WI38 (cell line): ENCODE results near the gene OTUD7B.

Source experiments
- H3K4me3 ChIP-seq: 2 replicates; pipeline ENCODE4 v1.5.1; 2011; ENCODE audit warnings: low read depth, mild to moderate bottlenecking, control low read depth, low read length
- TF ChIP-seq, protein P1 (sequence below): IDR thresholded peaks from 2 replicates; pipeline ENCODE4 v1.5.1; 2012; ENCODE audit warnings: low read depth, mild to moderate bottlenecking, control low read depth, low read length

Gene OTUD7B

DNA sequence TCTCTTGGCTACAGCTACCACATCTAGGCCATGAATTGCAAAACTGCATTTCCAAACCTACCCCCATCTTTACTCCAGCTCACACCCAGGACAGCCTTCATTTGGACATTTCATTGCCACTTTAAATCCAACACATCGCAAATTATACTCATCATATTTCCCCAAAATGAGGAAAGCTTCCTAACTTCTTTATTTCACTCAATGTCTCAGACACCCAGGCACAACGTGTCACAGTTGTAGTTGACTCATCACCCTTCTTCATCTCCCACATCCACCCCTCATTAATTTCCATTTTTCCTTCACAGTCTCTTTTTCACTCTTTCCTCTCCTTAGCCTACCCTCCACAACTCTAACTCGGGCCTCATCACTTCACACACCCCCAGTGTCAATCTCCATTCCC is 6.7 kb downstream of the OTUD7B start:
- no peak overlapping the region for H3K4me3 ChIP-seq
- TF ChIP-seq, protein P1, sequence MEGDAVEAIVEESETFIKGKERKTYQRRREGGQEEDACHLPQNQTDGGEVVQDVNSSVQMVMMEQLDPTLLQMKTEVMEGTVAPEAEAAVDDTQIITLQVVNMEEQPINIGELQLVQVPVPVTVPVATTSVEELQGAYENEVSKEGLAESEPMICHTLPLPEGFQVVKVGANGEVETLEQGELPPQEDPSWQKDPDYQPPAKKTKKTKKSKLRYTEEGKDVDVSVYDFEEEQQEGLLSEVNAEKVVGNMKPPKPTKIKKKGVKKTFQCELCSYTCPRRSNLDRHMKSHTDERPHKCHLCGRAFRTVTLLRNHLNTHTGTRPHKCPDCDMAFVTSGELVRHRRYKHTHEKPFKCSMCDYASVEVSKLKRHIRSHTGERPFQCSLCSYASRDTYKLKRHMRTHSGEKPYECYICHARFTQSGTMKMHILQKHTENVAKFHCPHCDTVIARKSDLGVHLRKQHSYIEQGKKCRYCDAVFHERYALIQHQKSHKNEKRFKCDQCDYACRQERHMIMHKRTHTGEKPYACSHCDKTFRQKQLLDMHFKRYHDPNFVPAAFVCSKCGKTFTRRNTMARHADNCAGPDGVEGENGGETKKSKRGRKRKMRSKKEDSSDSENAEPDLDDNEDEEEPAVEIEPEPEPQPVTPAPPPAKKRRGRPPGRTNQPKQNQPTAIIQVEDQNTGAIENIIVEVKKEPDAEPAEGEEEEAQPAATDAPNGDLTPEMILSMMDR: no peak

DNA sequence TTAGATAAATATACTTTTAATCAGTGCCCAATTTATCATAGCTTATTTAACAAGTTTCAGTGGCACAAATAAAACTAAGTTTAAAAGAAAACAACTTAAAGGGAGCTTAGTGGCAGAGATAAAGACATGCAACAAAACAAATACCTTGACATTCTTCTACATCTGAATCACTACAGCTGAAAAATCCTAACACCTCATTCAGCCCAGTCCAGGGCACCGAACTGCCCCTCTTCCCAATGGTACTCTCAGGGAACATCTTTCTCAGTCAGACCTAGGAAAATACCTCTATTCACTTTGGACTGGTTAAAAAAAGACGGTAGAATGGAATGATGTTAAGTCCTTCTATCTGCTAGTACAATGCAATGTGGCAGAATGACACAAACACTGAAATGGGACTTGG is 8.3 kb downstream of the OTUD7B start:
- TF ChIP-seq, protein P1: no peak

DNA sequence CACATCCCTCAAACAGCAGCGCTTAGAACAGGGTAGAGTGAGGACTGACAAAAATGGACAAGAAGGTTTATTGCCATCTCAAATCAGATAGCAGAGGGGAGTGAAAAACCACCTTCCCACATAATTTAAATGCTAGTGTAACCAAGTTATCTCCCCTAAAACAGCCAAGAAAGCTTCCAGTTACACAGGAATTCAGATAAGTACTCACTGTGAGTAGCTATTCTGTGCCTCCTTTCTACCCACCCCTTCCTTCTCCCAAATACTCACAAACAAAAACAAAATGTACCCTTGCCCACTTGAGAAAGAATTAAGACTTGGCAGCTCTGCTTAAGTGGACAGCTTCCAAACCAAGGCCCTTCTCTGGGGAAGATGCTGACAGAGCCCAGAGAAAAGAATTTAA is 9.1 kb downstream of the OTUD7B start:
- no peak overlapping the region for H3K4me3 ChIP-seq
- TF ChIP-seq, protein P1: no peak

More for the DNA sequence above, 8.3 kb downstream of the OTUD7B start:
- no peak overlapping the region for H3K4me3 ChIP-seq

DNA sequence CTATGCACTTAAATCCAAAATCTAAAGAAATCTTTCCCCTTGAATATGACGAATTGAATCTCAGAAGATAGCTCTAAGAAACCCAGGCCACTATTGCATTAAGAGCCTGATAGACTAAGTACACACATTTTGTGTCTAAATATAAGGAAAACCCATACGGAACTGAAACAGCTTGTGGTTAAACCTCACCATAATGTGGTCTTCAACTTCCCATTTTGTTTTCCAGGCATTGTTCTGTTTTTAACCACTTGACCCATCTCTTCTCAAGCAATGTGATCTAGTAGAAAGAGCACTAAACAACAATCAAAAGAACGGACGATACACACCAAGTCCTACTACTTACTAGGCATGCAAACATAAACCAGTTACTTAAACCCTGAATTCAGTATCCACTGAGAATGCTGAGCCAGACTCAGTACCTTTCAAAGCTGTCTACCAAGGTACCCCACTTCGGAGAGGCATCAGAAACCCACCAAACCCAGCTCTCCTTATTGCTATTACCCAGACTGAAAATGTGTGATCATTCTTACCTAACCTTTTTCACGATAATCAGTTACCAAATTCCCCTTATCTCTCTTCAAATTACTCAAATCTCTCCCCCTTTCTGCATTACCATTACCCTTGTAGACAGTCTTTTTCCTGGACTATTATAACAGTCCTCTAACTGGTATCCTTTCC is 12.8 kb downstream of the OTUD7B start:
- TF ChIP-seq, protein P1: no peak

DNA sequence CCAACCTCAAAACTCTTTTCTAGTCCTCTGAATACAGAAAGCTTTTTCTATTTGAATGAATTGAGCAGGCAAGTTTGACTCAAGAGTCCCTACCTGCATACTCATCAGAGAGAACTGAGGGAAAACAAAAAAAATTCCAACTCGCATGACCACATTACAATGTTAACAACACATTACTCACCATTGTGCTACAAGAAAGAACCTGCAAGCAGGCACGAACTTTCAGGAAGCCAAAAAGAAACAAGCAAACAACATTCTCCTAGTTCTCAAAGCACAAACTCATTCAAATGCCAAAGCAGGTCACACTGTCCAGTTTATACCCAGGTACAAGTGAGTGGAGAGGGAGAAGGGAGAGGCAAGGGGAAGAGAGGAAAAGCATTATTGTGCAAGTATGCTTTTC is 14.6 kb downstream of the OTUD7B start:
- H3K4me3 ChIP-seq: no peak overlapping the region
- TF ChIP-seq, protein P1: no peak

More for the DNA sequence above, 12.8 kb downstream of the OTUD7B start:
- H3K4me3 ChIP-seq: no peak overlapping the region

DNA sequence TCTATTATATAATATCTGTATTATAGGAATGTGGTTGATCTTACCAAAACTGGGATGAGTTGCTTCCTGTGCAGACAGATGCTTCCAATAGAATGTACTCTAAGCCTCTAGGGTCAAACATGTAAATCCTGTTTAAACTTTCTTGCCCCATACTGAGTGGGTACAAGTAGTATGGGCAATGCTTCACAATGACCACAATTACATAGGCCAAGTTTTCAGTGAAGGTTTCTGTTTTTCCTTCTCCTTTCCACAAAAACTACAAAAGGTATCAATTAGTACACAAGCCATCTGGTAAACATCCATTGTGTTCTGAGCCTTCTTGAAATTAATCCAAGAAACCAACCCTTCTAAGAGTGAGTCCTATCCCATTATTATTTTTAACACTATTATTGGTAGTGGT is 16.8 kb downstream of the OTUD7B start:
- TF ChIP-seq, protein P1: no peak
- no peak overlapping the region for H3K4me3 ChIP-seq

DNA sequence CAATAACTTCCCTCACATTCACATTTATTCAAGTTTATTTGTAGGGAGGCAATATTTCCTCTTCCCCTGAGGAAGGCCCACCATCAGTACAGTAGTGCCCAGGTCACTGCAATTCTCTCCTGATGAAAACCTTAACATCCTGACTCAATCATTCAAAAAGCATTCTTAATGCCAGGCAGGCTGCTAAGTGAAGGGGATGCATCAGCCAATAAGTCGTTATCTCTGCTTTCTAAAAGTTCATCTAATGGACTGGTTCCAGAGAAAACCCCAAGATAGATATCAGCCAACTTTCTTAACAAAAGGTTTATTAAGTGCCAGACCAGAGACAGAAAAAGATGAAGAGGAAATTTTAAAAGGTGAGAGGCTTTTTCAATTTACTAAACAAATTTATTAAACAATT is 17.3 kb downstream of the OTUD7B start:
- TF ChIP-seq, protein P1: no peak
- no peak overlapping the region for H3K4me3 ChIP-seq
